GM21423 (cell line): ENCODE data around the gene HS3ST3B1.

ENCODE experiments used
- ATAC-seq: cut with Tn5 transposase; IDR thresholded peaks from one replicate; pipeline ENCODE4 v1.9.1; 2021; ENCODE audit warnings: mild to moderate bottlenecking, moderate library complexity; ENCODE audit not compliant: unreplicated experiment

The HS3ST3B1 gene

GRCh38 chr17:14302431-14303099, 1.7 kb downstream of the HS3ST3B1 start:
- ATAC-seq = peak; percentile 50

- no peak for ATAC-seq
Observed at GRCh38 chr17:14303343-14304221, 2.7 kb downstream of the HS3ST3B1 start.

- ATAC-seq = no peak
Observed at GRCh38 chr17:14304222-14304772, 3.4 kb downstream of the HS3ST3B1 start.

- no peak for ATAC-seq
Observed at GRCh38 chr17:14304773-14305517, 4.1 kb downstream of the HS3ST3B1 start.

- ATAC-seq = no peak
Observed at GRCh38 chr17:14305785-14306496, 5.1 kb downstream of the HS3ST3B1 start.

- ATAC-seq = no peak
Observed at GRCh38 chr17:14306596-14306995, 5.7 kb downstream of the HS3ST3B1 start.

GRCh38 chr17:14307560-14308024, 6.7 kb downstream of the HS3ST3B1 start:
- no peak for ATAC-seq

- no peak for ATAC-seq
Observed at GRCh38 chr17:14308636-14308964, 7.7 kb downstream of the HS3ST3B1 start.

- peak; percentile 97 for ATAC-seq
Observed at GRCh38 chr17:14308965-14309879, 8.3 kb downstream of the HS3ST3B1 start.

- ATAC-seq = no peak
Observed at GRCh38 chr17:14310101-14310500, 9.2 kb downstream of the HS3ST3B1 start.

- ATAC-seq = no peak
Observed at GRCh38 chr17:14310605-14311004, 9.7 kb downstream of the HS3ST3B1 start.

GRCh38 chr17:14311186-14311705, 10.4 kb downstream of the HS3ST3B1 start:
- ATAC-seq = no peak

- ATAC-seq = no peak
Observed at GRCh38 chr17:14311981-14312380, 11.1 kb downstream of the HS3ST3B1 start.

GRCh38 chr17:14312522-14312921, 11.6 kb downstream of the HS3ST3B1 start:
- ATAC-seq = no peak

GRCh38 chr17:14316126-14316832, 15.4 kb downstream of the HS3ST3B1 start:
- no peak for ATAC-seq

GRCh38 chr17:14317383-14317782, 16.5 kb downstream of the HS3ST3B1 start:
- no peak for ATAC-seq

GRCh38 chr17:14318109-14318917, 17.4 kb downstream of the HS3ST3B1 start:
- ATAC-seq = no peak

- ATAC-seq = no peak
Observed at GRCh38 chr17:14318918-14319205, 18.0 kb downstream of the HS3ST3B1 start.
